ENCODE results near the gene DHPS. TPM values are rescaled to one million over a fixed set of nuclear protein-coding genes. Genes with fewer than 3 reads are reported as not detected.
"Not testable (repeated sequence)": the region's sequence is repeated elsewhere in the genome, so short reads cannot be mapped to it uniquely, and the experiment has no call there.

The DHPS gene
- total RNA-seq, 2 donors from 2014 or later = 68.4 to 74.7 TPM

GRCh38 chr19:12708641-12709040, 27.0 kb upstream of the DHPS start:
- DNase-seq (no peak), ATAC-seq (no peak)
- intact Hi-C loops (cut with DNase I, micrococcal nuclease) = no loop called here

GRCh38 chr19:12706332-12706718, 24.6 kb upstream of the DHPS start:
- intact Hi-C loops (cut with DNase I, micrococcal nuclease) = no loop called here
- no peak for DNase-seq
- ATAC-seq = no peak

GRCh38 chr19:12705654-12706331, 24.1 kb upstream of the DHPS start:
- DNase-seq (no peak), ATAC-seq (no peak)
- intact Hi-C loops (cut with DNase I, micrococcal nuclease) = no loop called here

GRCh38 chr19:12705169-12705568, 23.5 kb upstream of the DHPS start:
- intact Hi-C loops (cut with DNase I, micrococcal nuclease) = no loop called here
- ATAC-seq (no peak), DNase-seq (no peak)

- DNase-seq = peak in 1 of 2 donors; percentile 3
- intact Hi-C loops (cut with DNase I, micrococcal nuclease) = no loop called here
- ATAC-seq = no peak
These were observed 21.4 kb upstream of the DHPS start for GRCh38 chr19:12703046-12703445.

- DNase-seq (no peak), ATAC-seq (no peak)
- intact Hi-C loops (cut with DNase I, micrococcal nuclease) = no loop called here
These were observed 20.1 kb upstream of the DHPS start for GRCh38 chr19:12701596-12702282.

- DNase-seq (no peak), ATAC-seq (no peak)
- intact Hi-C loops (cut with DNase I, micrococcal nuclease) = no loop called here
These were observed 16.5 kb upstream of the DHPS start for GRCh38 chr19:12698138-12698537.

- DNase-seq; intact Hi-C loops (cut with DNase I, micrococcal nuclease); ATAC-seq: not testable (repeated sequence)
These were observed 15.7 kb upstream of the DHPS start for GRCh38 chr19:12697425-12697824.

- peak; percentile 94 for ATAC-seq
- intact Hi-C loops (cut with DNase I, micrococcal nuclease) = no loop called here
- DNase-seq = peak; percentile 93 to 98
These were observed 15.0 kb upstream of the DHPS start, which contains the start of gene FBXW9 for GRCh38 chr19:12696366-12697335. Gene FBXW9, minus strand, starts transcription at chr19:12696631. Its CDS starts 50 bp downstream, at chr19:12696581.

- DNase-seq = peak in 1 of 2 donors; percentile 23
- intact Hi-C loops (cut with DNase I, micrococcal nuclease) = no loop called here
- peak; percentile 55 for ATAC-seq
These were observed 14.3 kb upstream of the DHPS start for GRCh38 chr19:12695997-12696365.

GRCh38 chr19:12695514-12695913, 13.8 kb upstream of the DHPS start:
- intact Hi-C loops (cut with DNase I, micrococcal nuclease) = no loop called here
- no peak for ATAC-seq
- no peak for DNase-seq

- intact Hi-C loops (cut with DNase I, micrococcal nuclease) = no loop called here
These were observed 13.4 kb upstream of the DHPS start for GRCh38 chr19:12695096-12695495.

GRCh38 chr19:12694641-12695040, 13.0 kb upstream of the DHPS start:
- no peak for ATAC-seq
- intact Hi-C loops (cut with DNase I, micrococcal nuclease) = no loop called here
- DNase-seq = no peak

More at GRCh38 chr19:12695096-12695495, 13.4 kb upstream of the DHPS start:
- ATAC-seq = no peak
- DNase-seq = no peak

- intact Hi-C loops (cut with DNase I, micrococcal nuclease) = no loop called here
- ATAC-seq (no peak), DNase-seq (no peak)
These were observed 11.3 kb upstream of the DHPS start for GRCh38 chr19:12692960-12693359.

- intact Hi-C loops (cut with DNase I, micrococcal nuclease) = no loop called here
- ATAC-seq (no peak), DNase-seq (no peak)
These were observed 8.0 kb upstream of the DHPS start for GRCh38 chr19:12689581-12690216.

GRCh38 chr19:12689012-12689411, 7.3 kb upstream of the DHPS start:
- ATAC-seq (no peak), DNase-seq (no peak)
- intact Hi-C loops (cut with DNase I, micrococcal nuclease) = no loop called here

GRCh38 chr19:12687496-12688196, 6.0 kb upstream of the DHPS start, which contains the start of gene GNG14:
Gene GNG14, plus strand, starts transcription at chr19:12687998. Its CDS starts 51 bp downstream, at chr19:12688049.
- no peak for DNase-seq
- no peak for ATAC-seq
- intact Hi-C loops (cut with DNase I, micrococcal nuclease) = no loop called here

- ATAC-seq (no peak), DNase-seq (no peak)
These were observed 4.2 kb upstream of the DHPS start for GRCh38 chr19:12685831-12686230.

More at GRCh38 chr19:12685831-12686230, 4.2 kb upstream of the DHPS start:
- intact Hi-C loops (cut with DNase I, micrococcal nuclease) = no loop called here
